Breast epithelium (tissue), 4 donors: ENCODE results near the gene PPP2R1B. TPM values are rescaled to one million over a fixed set of nuclear protein-coding genes. Genes with fewer than 3 reads are reported as not detected.

ENCODE experiments used
- DNase-seq, 2 donors: peaks; one replicate each; pipeline ENCODE4 v3.0.0-alpha.2; 2019; ENCODE audit warnings: low spot score in 2 of 2
- H3K27ac ChIP-seq, 2 donors: fragments of 200-600 bp; sonication (generic) in 1 of 2; one replicate each; pipeline ENCODE4 v1.5.1; 2016 to 2019; ENCODE audit warnings: mild to moderate bottlenecking in 1 of 2
- H3K27me3 ChIP-seq, 2 donors: fragments of 200-600 bp; sonication (generic) in 1 of 2; one replicate each; pipeline versions ENCODE4 v1.5.1 to v1.6.0; 2017 to 2019; ENCODE audit warnings: control low read depth in 1 of 2, mild to moderate bottlenecking in 1 of 2
- H3K36me3 ChIP-seq: fragments of 200-600 bp; one replicate; pipeline ENCODE4 v1.5.1; 2019
- H3K4me1 ChIP-seq, 2 donors: fragments of 200-600 bp; sonication (generic); one replicate each; pipeline ENCODE4 v1.5.1; 2016 to 2019; ENCODE audit warnings: control low read depth in 1 of 2
- H3K4me3 ChIP-seq, 3 donors: fragments of 200-600 bp; sonication (generic); 1 replicate in 2 of 3; 2 replicates in 1 of 3; pipeline ENCODE4 v1.5.1; 2016 to 2019; ENCODE audit warnings: mild to moderate bottlenecking in 3 of 3, moderate library complexity in 2 of 3
- H3K9me3 ChIP-seq, 2 donors: fragments of 200-600 bp; sonication (generic) in 1 of 2; one replicate each; pipeline ENCODE4 v1.5.1; 2016 to 2019; ENCODE audit warnings: control low read depth in 1 of 2
- CTCF ChIP-seq, 3 donors: fragments of 450-650 bp; IDR thresholded peaks; one replicate each; pipeline ENCODE4 v1.5.1; 2016 to 2017; ENCODE audit warnings: antibody characterized with exemption in 3 of 3, mild to moderate bottlenecking in 3 of 3, moderate library complexity in 3 of 3
- POLR2A ChIP-seq: fragments of 450-650 bp; IDR thresholded peaks from one replicate; pipeline ENCODE4 v1.6.1; 2016; ENCODE audit warnings: antibody characterized with exemption, mild to moderate bottlenecking, moderate library complexity
- POLR2AphosphoS5 ChIP-seq, 3 donors: sonication (generic); formaldehyde crosslinking; IDR thresholded peaks; one replicate each; pipeline ENCODE4 v1.6.1; 2017; ENCODE audit warnings: antibody characterized with exemption in 3 of 3
- intact Hi-C: fragments of 100-400 bp; cut with DNase I; formaldehyde crosslinking; loops from one replicate; pipeline ENCODE4 v1.15.1; 2023; ENCODE audit warnings: low total_unique reads
- total RNA-seq, 3 donors: library from RNA; depleted of rRNA; stranded (reverse); fragments of >200 nt; gene quantifications; one replicate each; pipeline ENCODE4 v1.1.0, GENCODE V29; 2016

Gene PPP2R1B
- total RNA-seq, 3 donors from 2014 or later, result 32.0 to 35.3 (median 34.7) TPM

- no peaks in the 10 kb centered on the region for H3K9me3 ChIP-seq
- H3K4me1 ChIP-seq, result no peaks in the 10 kb centered on the region
- no peak overlapping the region for H3K4me3 ChIP-seq
- intact Hi-C loops, result no loop called here
- DNase-seq, result no peak
- H3K36me3 ChIP-seq, result no peaks in the 10 kb centered on the region
- H3K27me3 ChIP-seq, result no peaks in the 10 kb centered on the region
- H3K27ac ChIP-seq, result no peak overlapping the region
- no peak for TF ChIP-seq CTCF (IDR thresholded peaks at IDR 0.05)
- no peak for TF ChIP-seq POLR2A
- no peak for TF ChIP-seq POLR2AphosphoS5 (IDR thresholded peaks at IDR 0.05)
These were observed 45.3 kb upstream of the PPP2R1B start for GRCh38 chr11:111811445-111811844.

GRCh38 chr11:111808834-111809233 is 42.6 kb upstream of the PPP2R1B start:
- Histone ChIP-seq H3K36me3 (no peaks in the 10 kb centered on the region), H3K9me3 (no peaks in the 10 kb centered on the region), H3K27me3 (no peaks in the 10 kb centered on the region), H3K27ac (no peak overlapping the region), H3K4me3 (no peak overlapping the region), H3K4me1 (no peaks in the 10 kb centered on the region)
- DNase-seq, result no peak
- intact Hi-C loops, result no loop called here
- TF ChIP-seq POLR2AphosphoS5 (IDR thresholded peaks at IDR 0.05) (no peak), POLR2A (no peak), CTCF (IDR thresholded peaks at IDR 0.05) (no peak)

- Histone ChIP-seq H3K9me3 (no peaks in the 10 kb centered on the region), H3K4me1 (no peaks in the 10 kb centered on the region), H3K36me3 (no peaks in the 10 kb centered on the region), H3K27me3 (no peaks in the 10 kb centered on the region), H3K4me3 (no peak overlapping the region), H3K27ac (no peak overlapping the region)
- intact Hi-C loops, result no loop called here
- DNase-seq, result no peak
- no peak for TF ChIP-seq CTCF (IDR thresholded peaks at IDR 0.05)
- no peak for TF ChIP-seq POLR2A
- TF ChIP-seq POLR2AphosphoS5 (IDR thresholded peaks at IDR 0.05), result no peak
These were observed 41.9 kb upstream of the PPP2R1B start for GRCh38 chr11:111808063-111808588.

- no peaks in the 10 kb centered on the region for H3K36me3 ChIP-seq
- H3K9me3 ChIP-seq, result no peaks in the 10 kb centered on the region
- no peaks in the 10 kb centered on the region for H3K4me1 ChIP-seq
- no peak for DNase-seq
- no peak overlapping the region for H3K27ac ChIP-seq
- TF ChIP-seq CTCF (IDR thresholded peaks at IDR 0.05), result no peak
- TF ChIP-seq POLR2A, result no peak
- no peak for TF ChIP-seq POLR2AphosphoS5 (IDR thresholded peaks at IDR 0.05)
- intact Hi-C loops, result no loop called here
- no peak overlapping the region for H3K4me3 ChIP-seq
- H3K27me3 ChIP-seq, result no peaks in the 10 kb centered on the region
These were observed 40.9 kb upstream of the PPP2R1B start for GRCh38 chr11:111807076-111807475.

GRCh38 chr11:111801135-111801534 is 34.9 kb upstream of the PPP2R1B start:
- no peaks in the 10 kb centered on the region for H3K4me1 ChIP-seq
- no peak for DNase-seq
- no peaks in the 10 kb centered on the region for H3K27me3 ChIP-seq
- no peak overlapping the region for H3K27ac ChIP-seq
- no peaks in the 10 kb centered on the region for H3K36me3 ChIP-seq
- intact Hi-C loops, result no loop called here
- no peak overlapping the region for H3K4me3 ChIP-seq
- no peak for TF ChIP-seq CTCF (IDR thresholded peaks at IDR 0.05)
- no peak for TF ChIP-seq POLR2AphosphoS5 (IDR thresholded peaks at IDR 0.05)
- no peak for TF ChIP-seq POLR2A
- no peaks in the 10 kb centered on the region for H3K9me3 ChIP-seq
